Measurements from ENCODE around the gene ATP2B3. TPM values are rescaled to one million over a fixed set of nuclear protein-coding genes. Genes with fewer than 3 reads are reported as not detected.

ATP2B3 gene
- total RNA-seq, 1 experiment from 2014 or later: 0.21 TPM

DNA sequence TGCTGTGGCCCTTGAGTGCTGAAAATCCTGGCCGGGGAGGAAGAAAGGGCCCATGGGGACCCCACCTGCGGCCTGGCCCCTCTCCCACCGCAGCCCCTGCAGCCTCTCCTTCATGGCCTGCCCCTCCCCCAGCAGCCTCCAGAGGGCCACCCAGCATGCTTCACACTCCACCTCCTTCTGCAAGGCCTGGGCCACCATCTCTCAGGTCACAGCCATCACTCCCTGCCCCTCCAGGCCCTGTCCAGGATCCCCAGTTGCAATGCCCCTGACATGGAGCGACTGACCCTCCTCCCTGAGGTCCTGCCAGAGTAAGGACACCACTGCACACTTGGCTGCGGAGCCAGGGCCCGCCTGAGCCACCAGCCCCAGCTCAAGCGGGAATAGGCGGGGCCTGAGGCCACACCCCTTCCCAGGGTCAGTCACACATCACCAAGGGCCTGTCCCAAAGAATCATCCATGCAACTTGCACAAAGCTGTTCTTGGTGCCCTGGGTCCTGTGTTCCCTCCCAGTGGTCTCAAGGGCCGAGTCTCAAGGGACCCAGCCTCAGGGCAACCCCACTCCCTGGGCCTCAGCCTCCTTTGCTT, 48.6 kb downstream of the ATP2B3 start:
- DNase-seq (ENCODE audit: low read depth, low spot score) (no peak), ATAC-seq (peak; percentile 7; the same call in 1 of the 2 replicates)
- in situ Hi-C loops (cut with HindIII; ENCODE audit: low pct_unique_long_range_greater_than_20kb, low sequenced_read_pairs) (no loop called here), intact Hi-C loops (cut with micrococcal nuclease; ENCODE audit: unreplicated experiment) (no loop called here)
- no peaks in the 10 kb centered on the region for H3K36me3 ChIP-seq (ENCODE audit: control insufficient read depth, insufficient read depth, low read length)
- BruUV-seq (replicated peaks): no TSS peak
- CTCF ChIA-PET: no interaction called here
- no peak overlapping the region for H3K4me3 ChIP-seq (ENCODE audit: low read depth in 2 of 2, low read length in 2 of 2)
- H3K27ac ChIP-seq (ENCODE audit: low read length): no peak overlapping the region
- H3K4me1 ChIP-seq (ENCODE audit: control insufficient read depth, insufficient read depth, low read length): no peaks in the 10 kb centered on the region
- TF ChIP-seq, protein P1, sequence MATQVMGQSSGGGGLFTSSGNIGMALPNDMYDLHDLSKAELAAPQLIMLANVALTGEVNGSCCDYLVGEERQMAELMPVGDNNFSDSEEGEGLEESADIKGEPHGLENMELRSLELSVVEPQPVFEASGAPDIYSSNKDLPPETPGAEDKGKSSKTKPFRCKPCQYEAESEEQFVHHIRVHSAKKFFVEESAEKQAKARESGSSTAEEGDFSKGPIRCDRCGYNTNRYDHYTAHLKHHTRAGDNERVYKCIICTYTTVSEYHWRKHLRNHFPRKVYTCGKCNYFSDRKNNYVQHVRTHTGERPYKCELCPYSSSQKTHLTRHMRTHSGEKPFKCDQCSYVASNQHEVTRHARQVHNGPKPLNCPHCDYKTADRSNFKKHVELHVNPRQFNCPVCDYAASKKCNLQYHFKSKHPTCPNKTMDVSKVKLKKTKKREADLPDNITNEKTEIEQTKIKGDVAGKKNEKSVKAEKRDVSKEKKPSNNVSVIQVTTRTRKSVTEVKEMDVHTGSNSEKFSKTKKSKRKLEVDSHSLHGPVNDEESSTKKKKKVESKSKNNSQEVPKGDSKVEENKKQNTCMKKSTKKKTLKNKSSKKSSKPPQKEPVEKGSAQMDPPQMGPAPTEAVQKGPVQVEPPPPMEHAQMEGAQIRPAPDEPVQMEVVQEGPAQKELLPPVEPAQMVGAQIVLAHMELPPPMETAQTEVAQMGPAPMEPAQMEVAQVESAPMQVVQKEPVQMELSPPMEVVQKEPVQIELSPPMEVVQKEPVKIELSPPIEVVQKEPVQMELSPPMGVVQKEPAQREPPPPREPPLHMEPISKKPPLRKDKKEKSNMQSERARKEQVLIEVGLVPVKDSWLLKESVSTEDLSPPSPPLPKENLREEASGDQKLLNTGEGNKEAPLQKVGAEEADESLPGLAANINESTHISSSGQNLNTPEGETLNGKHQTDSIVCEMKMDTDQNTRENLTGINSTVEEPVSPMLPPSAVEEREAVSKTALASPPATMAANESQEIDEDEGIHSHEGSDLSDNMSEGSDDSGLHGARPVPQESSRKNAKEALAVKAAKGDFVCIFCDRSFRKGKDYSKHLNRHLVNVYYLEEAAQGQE (IDR thresholded peaks at IDR 0.05; ENCODE audit: insufficient read depth in 1 of 2, low read depth in 2 of 2, low read length in 1 of 2): no peak
- no peak for TF ChIP-seq POLR2AphosphoS5 (IDR thresholded peaks at IDR 0.05; ENCODE audit: low read depth, low read length)
- no peak for TF ChIP-seq TCF7L2 (IDR thresholded peaks at IDR 0.05; ENCODE audit: low read depth, low read length)
- TF ChIP-seq, protein P2, sequence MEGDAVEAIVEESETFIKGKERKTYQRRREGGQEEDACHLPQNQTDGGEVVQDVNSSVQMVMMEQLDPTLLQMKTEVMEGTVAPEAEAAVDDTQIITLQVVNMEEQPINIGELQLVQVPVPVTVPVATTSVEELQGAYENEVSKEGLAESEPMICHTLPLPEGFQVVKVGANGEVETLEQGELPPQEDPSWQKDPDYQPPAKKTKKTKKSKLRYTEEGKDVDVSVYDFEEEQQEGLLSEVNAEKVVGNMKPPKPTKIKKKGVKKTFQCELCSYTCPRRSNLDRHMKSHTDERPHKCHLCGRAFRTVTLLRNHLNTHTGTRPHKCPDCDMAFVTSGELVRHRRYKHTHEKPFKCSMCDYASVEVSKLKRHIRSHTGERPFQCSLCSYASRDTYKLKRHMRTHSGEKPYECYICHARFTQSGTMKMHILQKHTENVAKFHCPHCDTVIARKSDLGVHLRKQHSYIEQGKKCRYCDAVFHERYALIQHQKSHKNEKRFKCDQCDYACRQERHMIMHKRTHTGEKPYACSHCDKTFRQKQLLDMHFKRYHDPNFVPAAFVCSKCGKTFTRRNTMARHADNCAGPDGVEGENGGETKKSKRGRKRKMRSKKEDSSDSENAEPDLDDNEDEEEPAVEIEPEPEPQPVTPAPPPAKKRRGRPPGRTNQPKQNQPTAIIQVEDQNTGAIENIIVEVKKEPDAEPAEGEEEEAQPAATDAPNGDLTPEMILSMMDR (IDR thresholded peaks at IDR 0.05): no peak
- no peak for TF ChIP-seq SIN3A (IDR thresholded peaks at IDR 0.05; ENCODE audit: borderline replicate concordance, insufficient read depth, low read depth, low read length)
- H3K9me3 ChIP-seq (ENCODE audit: control insufficient read depth, insufficient read depth, low read depth, low read length): no peaks in the 10 kb centered on the region
- no peaks in the 10 kb centered on the region for H3K27me3 ChIP-seq (ENCODE audit: control insufficient read depth, insufficient read depth, low read length)
- POLR2A ChIA-PET: no interaction called here

DNA sequence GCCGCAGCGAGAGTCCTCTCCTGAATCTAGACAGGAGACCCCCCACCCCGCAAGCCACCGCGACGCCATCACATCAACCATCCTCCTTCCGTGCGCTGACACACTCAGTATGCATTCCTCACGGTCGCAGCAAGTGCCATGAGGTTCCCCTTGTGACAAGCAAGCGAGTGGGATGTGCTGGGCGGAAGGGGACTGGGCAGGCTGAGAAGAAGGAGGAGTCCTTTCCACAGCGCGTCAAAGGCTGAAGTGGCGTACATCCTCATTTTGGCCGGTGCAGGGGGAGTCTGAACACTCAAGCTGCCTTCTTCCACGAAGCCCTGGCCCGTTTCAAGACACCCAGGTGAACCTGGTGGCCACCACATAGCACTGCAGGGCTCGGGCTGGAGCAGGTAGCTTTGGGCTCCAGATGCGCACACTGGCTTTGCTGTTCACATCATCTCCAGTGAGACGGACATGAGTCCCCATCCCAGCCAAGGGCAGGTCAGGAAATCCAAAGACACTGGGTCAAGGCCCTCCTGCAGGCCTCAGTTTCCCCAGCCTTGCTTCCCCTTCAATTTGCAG, 51.1 kb downstream of the ATP2B3 start:
- BruUV-seq (replicated peaks): no TSS peak
- Histone ChIP-seq H3K9me3 (ENCODE audit: control insufficient read depth, insufficient read depth, low read depth, low read length) (no peaks in the 10 kb centered on the region), H3K4me3 (ENCODE audit: low read depth in 2 of 2, low read length in 2 of 2) (no peak overlapping the region), H3K27me3 (ENCODE audit: control insufficient read depth, insufficient read depth, low read length) (no peaks in the 10 kb centered on the region), H3K4me1 (ENCODE audit: control insufficient read depth, insufficient read depth, low read length) (no peaks in the 10 kb centered on the region), H3K36me3 (ENCODE audit: control insufficient read depth, insufficient read depth, low read length) (no peaks in the 10 kb centered on the region), H3K27ac (ENCODE audit: low read length) (no peak overlapping the region)
- intact Hi-C loops (cut with micrococcal nuclease; ENCODE audit: unreplicated experiment) (no loop called here), in situ Hi-C loops (cut with HindIII; ENCODE audit: low pct_unique_long_range_greater_than_20kb, low sequenced_read_pairs) (no loop called here)
- no peak for TF ChIP-seq POLR2AphosphoS5 (IDR thresholded peaks at IDR 0.05; ENCODE audit: low read depth, low read length)
- TF ChIP-seq, protein P1 (IDR thresholded peaks at IDR 0.05; ENCODE audit: insufficient read depth in 1 of 2, low read depth in 2 of 2, low read length in 1 of 2): no peak
- no peak for TF ChIP-seq TCF7L2 (IDR thresholded peaks at IDR 0.05; ENCODE audit: low read depth, low read length)
- TF ChIP-seq, protein P2 (IDR thresholded peaks at IDR 0.05): no peak
- TF ChIP-seq SIN3A (IDR thresholded peaks at IDR 0.05; ENCODE audit: borderline replicate concordance, insufficient read depth, low read depth, low read length): no peak
- ChIA-PET POLR2A (no interaction called here), CTCF (interaction anchor here (1.0 to 1.2 kb wide), 3 partner anchors 8 to 11 kb away, joined by 3 to 4 read pairs (median 3); no protein-coding TSS in a partner anchor)
- no peak for ATAC-seq
- DNase-seq (ENCODE audit: low read depth, low spot score): no peak

Data from Panc1 (cell line).